NB4 (cell line): Measurements from ENCODE around the gene PLCB4.

Experiments
- MYC ChIP-seq: IDR thresholded peaks from 2 replicates; pipeline ENCODE4 v1.6.1; 2011; ENCODE audit warnings: low read depth, low read length
- POLR2A ChIP-seq: IDR thresholded peaks from 2 replicates; pipeline ENCODE4 v1.6.1; 2011; ENCODE audit warnings: mild to moderate bottlenecking; ENCODE audit not compliant: insufficient read length; ENCODE audit errors: extremely low read depth
- TF ChIP-seq, protein P1 (sequence below): IDR thresholded peaks from one replicate; pipeline ENCODE4 v1.5.1; 2012; ENCODE audit warnings: low read depth, low read length
- TF ChIP-seq, protein P2 (sequence below): IDR thresholded peaks from 2 replicates; pipeline ENCODE4 v1.6.1; 2011; ENCODE audit warnings: low read depth, low read length

DNA sequence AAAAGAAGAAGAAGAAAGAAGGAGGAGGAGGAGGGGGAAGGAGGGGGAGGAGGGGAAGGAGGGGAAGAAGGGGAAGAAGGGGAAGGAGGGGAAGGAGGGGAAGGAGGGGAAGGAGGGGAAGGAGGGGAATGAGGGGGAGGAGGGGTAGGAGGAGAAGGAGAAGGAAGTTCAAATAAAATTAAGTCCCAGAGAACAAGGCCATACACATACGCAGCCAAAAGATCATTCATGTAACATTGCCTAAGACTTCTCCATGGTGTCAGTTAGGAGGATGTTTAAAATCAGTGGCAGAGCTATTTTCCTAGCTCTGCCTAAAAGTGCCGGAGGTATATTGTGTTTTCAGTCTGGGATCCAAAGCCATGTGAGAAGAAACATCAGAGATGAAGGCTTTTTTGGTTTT is 75.8 kb downstream of the PLCB4 start:
- TF ChIP-seq, protein P1, sequence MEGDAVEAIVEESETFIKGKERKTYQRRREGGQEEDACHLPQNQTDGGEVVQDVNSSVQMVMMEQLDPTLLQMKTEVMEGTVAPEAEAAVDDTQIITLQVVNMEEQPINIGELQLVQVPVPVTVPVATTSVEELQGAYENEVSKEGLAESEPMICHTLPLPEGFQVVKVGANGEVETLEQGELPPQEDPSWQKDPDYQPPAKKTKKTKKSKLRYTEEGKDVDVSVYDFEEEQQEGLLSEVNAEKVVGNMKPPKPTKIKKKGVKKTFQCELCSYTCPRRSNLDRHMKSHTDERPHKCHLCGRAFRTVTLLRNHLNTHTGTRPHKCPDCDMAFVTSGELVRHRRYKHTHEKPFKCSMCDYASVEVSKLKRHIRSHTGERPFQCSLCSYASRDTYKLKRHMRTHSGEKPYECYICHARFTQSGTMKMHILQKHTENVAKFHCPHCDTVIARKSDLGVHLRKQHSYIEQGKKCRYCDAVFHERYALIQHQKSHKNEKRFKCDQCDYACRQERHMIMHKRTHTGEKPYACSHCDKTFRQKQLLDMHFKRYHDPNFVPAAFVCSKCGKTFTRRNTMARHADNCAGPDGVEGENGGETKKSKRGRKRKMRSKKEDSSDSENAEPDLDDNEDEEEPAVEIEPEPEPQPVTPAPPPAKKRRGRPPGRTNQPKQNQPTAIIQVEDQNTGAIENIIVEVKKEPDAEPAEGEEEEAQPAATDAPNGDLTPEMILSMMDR = no peak
- TF ChIP-seq POLR2A (no peak), MYC (no peak)
- TF ChIP-seq, protein P2, sequence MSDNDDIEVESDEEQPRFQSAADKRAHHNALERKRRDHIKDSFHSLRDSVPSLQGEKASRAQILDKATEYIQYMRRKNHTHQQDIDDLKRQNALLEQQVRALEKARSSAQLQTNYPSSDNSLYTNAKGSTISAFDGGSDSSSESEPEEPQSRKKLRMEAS = no peak
